UCSD-AML1 (cell line): ENCODE data around the gene SNX18.
A peak's percentile ranks its signal among the peaks of the same experiment; 100 is the strongest.
"Not testable (repeated sequence)": the region's sequence is repeated elsewhere in the genome, so short reads cannot be mapped to it uniquely, and the experiment has no call there.

Experiments
- DNase-seq: peaks from one replicate; lab custom pipeline; 2025; ENCODE audit not compliant: unreplicated experiment; lab: John Stamatoyannopoulos, UW

The SNX18 gene

GRCh38 chr5:54519509-54519876 lies 1.9 kb downstream of the SNX18 start:
- no peak for DNase-seq

GRCh38 chr5:54520438-54520846 lies 2.9 kb downstream of the SNX18 start:
- DNase-seq = peak; percentile 29

GRCh38 chr5:54520940-54521339 lies 3.4 kb downstream of the SNX18 start:
- no peak for DNase-seq

GRCh38 chr5:54521856-54522479 lies 4.4 kb downstream of the SNX18 start:
- DNase-seq = no peak

- no peak for DNase-seq
Measured at GRCh38 chr5:54523534-54523933, 6.0 kb downstream of the SNX18 start.

GRCh38 chr5:54524082-54524481 lies 6.5 kb downstream of the SNX18 start:
- no peak for DNase-seq

GRCh38 chr5:54524704-54525103 lies 7.1 kb downstream of the SNX18 start:
- no peak for DNase-seq

- no peak for DNase-seq
Measured at GRCh38 chr5:54525261-54525660, 7.7 kb downstream of the SNX18 start.

GRCh38 chr5:54525692-54526091 lies 8.1 kb downstream of the SNX18 start:
- DNase-seq = no peak

- DNase-seq = no peak
Measured at GRCh38 chr5:54526604-54527288, 9.2 kb downstream of the SNX18 start.

GRCh38 chr5:54528633-54529209 lies 11.2 kb downstream of the SNX18 start:
- no peak for DNase-seq

GRCh38 chr5:54529565-54529964 lies 12.0 kb downstream of the SNX18 start:
- DNase-seq = no peak

- DNase-seq = no peak
Measured at GRCh38 chr5:54531546-54531945, 14.0 kb downstream of the SNX18 start.

GRCh38 chr5:54533541-54534190 lies 16.1 kb downstream of the SNX18 start:
- no peak for DNase-seq

- no peak for DNase-seq
Measured at GRCh38 chr5:54534191-54535004, 16.8 kb downstream of the SNX18 start.

GRCh38 chr5:54535149-54535844 lies 17.7 kb downstream of the SNX18 start:
- DNase-seq = no peak

GRCh38 chr5:54536375-54536774 lies 18.8 kb downstream of the SNX18 start:
- not testable (repeated sequence) for DNase-seq

GRCh38 chr5:54536861-54537260 lies 19.3 kb downstream of the SNX18 start:
- not testable (repeated sequence) for DNase-seq

- no peak for DNase-seq
Measured at GRCh38 chr5:54537725-54538124, 20.2 kb downstream of the SNX18 start.

- DNase-seq = no peak
Measured at GRCh38 chr5:54538156-54538555, 20.6 kb downstream of the SNX18 start.

- DNase-seq = no peak
Measured at GRCh38 chr5:54539001-54539400, 21.4 kb downstream of the SNX18 start.
